Activated CD4-positive, alpha-beta T cell treated with anti-CD3 and anti-CD28 coated beads, Interleukin-2, amount 10 ng/mL, durations not matched to agents 24 days and 14 days (primary cell): ENCODE results near the gene LIMA1. TPM values are rescaled to one million over a fixed set of nuclear protein-coding genes. Genes with fewer than 3 reads are reported as not detected.
A peak's percentile ranks its signal among the peaks of the same experiment; 100 is the strongest.
"Not testable (repeated sequence)": the region's sequence is repeated elsewhere in the genome, so short reads cannot be mapped to it uniquely, and the experiment has no call there.

Source experiments
- DNase-seq: peaks from one replicate; pipeline ENCODE4 v3.0.0; 2022
- H3K27ac Mint-ChIP-seq: one replicate; pipeline ENCODE4 v1.8.0; 2022; ENCODE audit warnings: mild to moderate bottlenecking, mixed read lengths
- H3K27me3 Mint-ChIP-seq: one replicate; pipeline ENCODE4 v1.8.0; 2022; ENCODE audit warnings: mixed read lengths
- H3K36me3 Mint-ChIP-seq: one replicate; pipeline ENCODE4 v1.8.0; 2022; ENCODE audit warnings: low read depth, mild to moderate bottlenecking, mixed read lengths
- H3K4me1 Mint-ChIP-seq: one replicate; pipeline ENCODE4 v1.8.0; 2021; ENCODE audit warnings: mixed read lengths
- H3K4me3 Mint-ChIP-seq: one replicate; pipeline ENCODE4 v1.8.0; 2022; ENCODE audit warnings: mild to moderate bottlenecking, moderate library complexity, mixed read lengths
- H3K9me3 Mint-ChIP-seq: one replicate; pipeline ENCODE4 v1.8.0; 2021; ENCODE audit warnings: mixed read lengths
- intact Hi-C: fragments of 100-400 bp; cut with micrococcal nuclease; formaldehyde crosslinking; loops from one replicate; pipeline ENCODE4 v1.15.1; 2023
- total RNA-seq: library from RNA; stranded (reverse); gene quantifications from 2 replicates; pipeline ENCODE4 v1.2.3, GENCODE V29; 2022

LIMA1 gene
- total RNA-seq, 1 donor from 2014 or later, result 94.6 TPM

- Mint-ChIP-seq H3K4me3 (no peak overlapping the region), H3K27ac (no peak overlapping the region), H3K9me3 (no peaks in the 10 kb centered on the region), H3K36me3 (no peaks in the 10 kb centered on the region), H3K27me3 (no peaks in the 10 kb centered on the region), H3K4me1 (peaks cover 3% of the 10 kb centered on the region)
- intact Hi-C loops, result no loop called here
- no peak for DNase-seq
Measured at GRCh38 chr12:50231346-50231745, 52.0 kb downstream of the LIMA1 start.

DNA sequence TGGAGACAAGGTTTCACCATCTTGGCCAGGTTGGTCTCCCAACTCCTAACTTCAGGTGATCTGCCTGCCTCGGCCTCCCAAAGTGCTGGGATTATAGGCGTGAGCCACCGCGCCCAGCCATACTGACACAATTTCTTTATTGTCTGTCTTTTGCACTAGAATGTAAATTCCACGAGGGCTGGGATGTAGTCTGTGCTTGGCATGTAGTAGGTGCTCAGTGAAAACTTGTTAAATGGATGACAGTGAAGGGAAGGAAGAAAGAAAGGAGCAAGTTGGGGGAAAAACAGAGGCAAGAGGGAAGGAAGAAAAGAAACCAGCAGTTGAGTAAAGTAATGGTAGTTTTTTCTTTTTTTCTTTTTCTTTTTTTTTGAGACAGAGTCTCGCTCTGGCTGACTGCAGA lies 53.1 kb downstream of the LIMA1 start:
- no peak for DNase-seq
- H3K9me3 Mint-ChIP-seq, result no peaks in the 10 kb centered on the region
- H3K27me3 Mint-ChIP-seq, result no peaks in the 10 kb centered on the region

GRCh38 chr12:50224026-50224692 lies 59.2 kb downstream of the LIMA1 start:
- Mint-ChIP-seq H3K9me3 (no peaks in the 10 kb centered on the region), H3K4me1 (peaks cover 19% of the 10 kb centered on the region), H3K27me3 (no peaks in the 10 kb centered on the region), H3K27ac (peak overlapping the region; percentile 68), H3K36me3 (peaks cover 8% of the 10 kb centered on the region), H3K4me3 (peak overlapping the region; percentile 52)
- intact Hi-C loops, result no loop called here
- DNase-seq, result peak; percentile 70

More for the DNA sequence above, 53.1 kb downstream of the LIMA1 start:
- H3K4me1 Mint-ChIP-seq, result peaks cover 6% of the 10 kb centered on the region
- H3K27ac Mint-ChIP-seq, result no peak overlapping the region
- intact Hi-C loops, result no loop called here
- no peak overlapping the region for H3K4me3 Mint-ChIP-seq
- H3K36me3 Mint-ChIP-seq, result no peaks in the 10 kb centered on the region

DNA sequence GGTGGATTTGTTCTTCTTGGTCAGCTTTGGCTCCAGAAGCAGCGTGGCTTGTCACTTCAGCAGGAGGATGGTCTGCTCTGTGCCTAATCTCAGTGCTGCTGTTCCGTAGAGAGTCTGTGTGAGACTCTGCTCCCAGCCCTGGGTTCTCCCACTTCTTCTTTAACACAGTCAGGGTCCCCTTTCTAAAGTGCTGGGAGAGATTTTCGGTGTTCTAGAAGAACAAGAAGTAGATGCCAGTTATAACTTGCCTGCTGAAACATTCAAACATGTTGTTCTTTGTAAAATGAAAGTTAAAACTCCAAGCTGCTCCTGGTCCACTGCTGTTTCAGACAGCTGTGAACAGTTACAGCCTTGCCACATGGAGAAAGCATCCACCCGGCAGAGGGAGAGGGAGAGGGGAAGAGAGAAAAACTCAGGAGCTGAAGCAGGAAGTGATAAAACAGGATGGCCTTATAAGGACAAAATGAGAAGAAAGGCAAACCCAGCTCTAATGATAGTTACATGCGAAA lies 61.0 kb downstream of the LIMA1 start:
- no peaks in the 10 kb centered on the region for H3K9me3 Mint-ChIP-seq
- H3K27me3 Mint-ChIP-seq, result no peaks in the 10 kb centered on the region
- peaks cover 21% of the 10 kb centered on the region for H3K4me1 Mint-ChIP-seq
- DNase-seq, result peak; percentile 79
- peaks cover 16% of the 10 kb centered on the region for H3K36me3 Mint-ChIP-seq
- no peak overlapping the region for H3K27ac Mint-ChIP-seq
- no peak overlapping the region for H3K4me3 Mint-ChIP-seq
- intact Hi-C loops, result loop anchor here (1.0 kb wide), 2 partner anchors 25 to 61 kb away; partner anchors contain the start of gene LIMA1

DNA sequence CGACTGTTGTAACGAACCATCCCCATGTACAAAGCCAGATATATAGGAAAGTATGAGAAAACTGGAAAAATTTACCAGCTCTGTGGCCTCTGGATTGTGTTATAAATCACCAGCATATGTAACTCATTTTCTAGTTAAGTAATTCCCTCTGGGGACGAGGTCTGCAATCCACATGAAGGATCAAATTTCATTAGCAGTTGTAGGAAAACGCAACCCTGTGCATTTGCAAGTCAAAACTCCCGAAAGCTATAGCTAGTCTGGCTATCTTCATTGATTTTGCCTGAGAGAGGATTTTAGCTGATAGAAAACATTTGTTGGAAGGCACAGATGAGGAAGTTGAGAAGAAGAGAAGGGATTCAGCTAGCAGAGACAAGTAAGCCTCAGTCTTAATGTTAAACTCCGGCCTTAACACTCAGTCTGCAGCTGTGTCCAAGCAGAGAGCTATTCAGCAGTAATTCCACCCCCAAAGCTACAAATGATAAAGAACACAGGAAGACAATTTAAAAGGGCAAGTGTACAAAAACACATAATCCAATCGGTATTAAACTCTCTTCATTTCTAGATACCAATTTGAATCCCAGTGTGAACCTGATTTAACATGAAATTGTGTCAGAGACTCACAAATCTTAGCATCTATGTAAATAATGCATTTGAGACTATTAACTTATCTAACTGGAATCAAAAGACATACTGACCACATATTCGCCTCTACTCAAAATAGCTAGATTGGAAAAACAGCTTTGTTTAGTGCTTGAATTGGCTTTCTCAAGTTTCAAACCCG lies 61.9 kb downstream of the LIMA1 start:
- peaks cover 24% of the 10 kb centered on the region for H3K4me1 Mint-ChIP-seq
- H3K27me3 Mint-ChIP-seq, result no peaks in the 10 kb centered on the region
- H3K4me3 Mint-ChIP-seq, result no peak overlapping the region
- no peaks in the 10 kb centered on the region for H3K9me3 Mint-ChIP-seq
- intact Hi-C loops, result loop anchor here (1.0 to 2.0 kb wide), 3 partner anchors 26 to 109 kb away; partner anchors contain the start of genes COX14 and LIMA1
- peak; percentile 65 for DNase-seq
- no peak overlapping the region for H3K27ac Mint-ChIP-seq
- H3K36me3 Mint-ChIP-seq, result peaks cover 20% of the 10 kb centered on the region

DNA sequence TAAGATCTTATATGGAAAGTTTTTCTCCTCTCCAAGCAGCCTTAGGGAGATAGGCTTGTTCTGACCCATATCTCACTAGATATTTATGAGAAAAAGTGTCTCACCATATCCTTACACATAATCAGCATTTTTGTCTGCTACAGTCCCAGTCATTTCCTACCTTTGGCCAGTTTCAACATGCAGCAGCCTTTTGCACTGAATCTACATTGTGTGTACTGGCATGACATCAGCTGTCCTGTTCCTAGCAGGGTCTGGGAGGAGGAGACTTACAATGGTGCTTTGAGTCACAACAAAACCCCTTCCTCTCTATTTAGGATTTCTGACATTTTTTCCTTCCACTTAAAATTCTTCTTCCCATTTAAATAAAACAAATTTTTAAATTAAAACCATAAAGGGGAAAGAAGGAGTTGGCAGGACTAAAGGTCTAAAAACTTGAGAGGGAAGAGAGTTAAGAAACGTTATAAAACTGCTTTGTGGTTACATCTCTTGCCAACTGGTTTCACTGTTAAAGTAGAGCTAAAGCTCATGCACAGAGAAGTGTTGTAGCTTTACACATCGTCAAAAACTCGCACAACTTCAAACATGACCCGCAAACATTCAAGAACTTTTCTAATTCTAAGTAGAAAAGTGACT lies 62.8 kb downstream of the LIMA1 start:
- H3K27ac Mint-ChIP-seq, result no peak overlapping the region
- H3K27me3 Mint-ChIP-seq, result no peaks in the 10 kb centered on the region
- H3K9me3 Mint-ChIP-seq, result no peaks in the 10 kb centered on the region
- H3K36me3 Mint-ChIP-seq, result peaks cover 20% of the 10 kb centered on the region
- peak; percentile 78 for DNase-seq
- H3K4me1 Mint-ChIP-seq, result peaks cover 27% of the 10 kb centered on the region
- intact Hi-C loops, result loop anchor here (1.0 to 2.0 kb wide), 2 partner anchors 33 to 108 kb away; partner anchors contain the start of gene COX14
- H3K4me3 Mint-ChIP-seq, result no peak overlapping the region

DNA sequence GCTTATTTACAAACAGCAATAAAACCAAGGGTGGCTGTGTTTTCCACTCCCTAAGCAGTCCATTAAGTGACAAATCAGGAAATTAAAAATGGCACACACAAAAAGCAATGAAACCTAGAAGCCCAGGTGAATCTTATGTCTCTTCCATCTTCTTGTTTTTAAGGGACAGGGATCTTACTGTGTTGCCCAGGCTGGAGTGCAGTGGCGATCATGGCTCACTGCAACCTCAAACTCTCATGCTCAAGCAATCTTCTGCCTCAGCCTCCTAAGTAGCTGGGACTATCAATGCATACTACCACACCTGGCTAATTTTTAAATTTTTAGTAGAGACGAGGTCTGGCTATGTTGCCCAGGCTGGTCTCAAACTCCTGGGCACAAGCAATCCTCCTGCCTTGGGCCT lies 63.8 kb downstream of the LIMA1 start:
- peak overlapping the region; percentile 54 for H3K27ac Mint-ChIP-seq
- no peaks in the 10 kb centered on the region for H3K27me3 Mint-ChIP-seq
- no peaks in the 10 kb centered on the region for H3K9me3 Mint-ChIP-seq
- intact Hi-C loops, result no loop called here
- no peak for DNase-seq
- H3K36me3 Mint-ChIP-seq, result peaks cover 23% of the 10 kb centered on the region
- H3K4me1 Mint-ChIP-seq, result peaks cover 28% of the 10 kb centered on the region
- H3K4me3 Mint-ChIP-seq, result no peak overlapping the region

DNA sequence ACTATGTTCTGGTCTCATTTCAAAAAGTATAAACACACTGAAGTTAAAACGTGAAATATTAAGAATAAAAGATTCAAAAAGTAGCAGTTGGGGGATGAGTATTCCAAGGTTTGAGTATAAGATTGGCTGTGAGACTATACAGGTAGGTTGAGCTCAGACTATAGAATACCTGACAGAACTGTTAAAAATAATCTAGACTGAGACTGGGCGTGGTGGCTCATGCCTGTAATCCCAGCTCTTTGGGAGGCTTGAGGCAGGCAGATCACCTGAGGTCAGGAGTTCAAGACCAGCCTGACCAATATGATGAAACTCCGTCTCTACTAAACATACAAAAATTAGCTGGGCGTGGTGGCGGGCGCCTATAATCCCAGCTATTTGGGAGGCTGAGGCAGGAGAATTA lies 64.3 kb downstream of the LIMA1 start:
- H3K9me3 Mint-ChIP-seq, H3K27me3 Mint-ChIP-seq, DNase-seq, H3K27ac Mint-ChIP-seq, intact Hi-C loops: not testable (repeated sequence)
- H3K36me3 Mint-ChIP-seq, result peaks cover 23% of the 10 kb centered on the region
- H3K4me3 Mint-ChIP-seq, result peak overlapping the region; percentile 59
- peaks cover 27% of the 10 kb centered on the region for H3K4me1 Mint-ChIP-seq

DNA sequence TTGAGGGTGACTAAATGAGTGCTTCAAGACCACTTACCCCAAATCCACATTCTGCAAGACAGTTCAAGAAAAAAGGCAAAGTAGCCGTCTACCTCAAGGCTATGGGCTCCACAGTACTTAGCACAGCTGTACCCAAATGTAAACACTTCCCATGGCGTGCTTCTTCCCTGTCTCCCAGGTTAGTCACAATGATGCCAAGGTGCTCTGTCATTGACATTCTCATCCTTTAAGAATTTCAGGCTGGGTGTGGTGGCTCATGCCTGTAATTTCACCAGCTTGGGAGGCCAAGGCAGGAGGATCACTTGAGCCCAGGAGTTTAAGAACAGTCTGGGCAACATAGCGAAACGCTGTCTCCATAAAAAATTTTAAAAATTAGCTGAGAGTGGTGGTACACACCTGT lies 64.9 kb downstream of the LIMA1 start:
- peaks cover 27% of the 10 kb centered on the region for H3K36me3 Mint-ChIP-seq
- H3K27me3 Mint-ChIP-seq, result no peaks in the 10 kb centered on the region
- no peaks in the 10 kb centered on the region for H3K9me3 Mint-ChIP-seq
- H3K4me1 Mint-ChIP-seq, result peaks cover 28% of the 10 kb centered on the region
- no peak overlapping the region for H3K4me3 Mint-ChIP-seq
- no peak for DNase-seq
- H3K27ac Mint-ChIP-seq, result no peak overlapping the region
- intact Hi-C loops, result no loop called here

DNA sequence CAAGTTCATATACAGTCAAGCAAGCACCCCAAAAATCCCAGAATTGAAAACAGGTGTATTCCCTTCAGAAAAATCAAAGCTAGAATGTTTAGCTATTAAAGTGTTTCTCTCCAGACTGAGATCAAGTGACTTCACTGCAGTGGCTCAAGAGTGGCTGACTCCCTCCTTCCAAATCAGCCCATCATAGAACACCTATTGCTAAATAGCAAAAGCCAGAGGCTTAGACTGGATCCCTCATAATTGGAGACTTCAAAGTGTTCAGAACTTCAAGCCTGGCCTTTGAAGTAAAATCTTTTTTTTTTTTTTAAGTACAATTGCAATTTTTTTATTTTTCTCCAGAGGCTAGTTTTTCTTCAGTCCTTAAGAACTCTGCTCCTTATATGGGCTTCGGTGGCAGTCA lies 66.1 kb downstream of the LIMA1 start:
- Mint-ChIP-seq H3K4me3 (peak overlapping the region; percentile 24), H3K27me3 (no peaks in the 10 kb centered on the region), H3K9me3 (no peaks in the 10 kb centered on the region), H3K4me1 (peaks cover 34% of the 10 kb centered on the region), H3K27ac (peak overlapping the region; percentile 45), H3K36me3 (peaks cover 33% of the 10 kb centered on the region)
- DNase-seq, result no peak
- intact Hi-C loops, result no loop called here

GRCh38 chr12:50215033-50215432 lies 68.3 kb downstream of the LIMA1 start:
- intact Hi-C loops, result no loop called here
- Mint-ChIP-seq H3K4me1 (peaks cover 44% of the 10 kb centered on the region), H3K4me3 (peak overlapping the region; percentile 31), H3K27ac (peak overlapping the region; percentile 41), H3K27me3 (no peaks in the 10 kb centered on the region), H3K36me3 (peaks cover 39% of the 10 kb centered on the region), H3K9me3 (no peaks in the 10 kb centered on the region)
- no peak for DNase-seq

GRCh38 chr12:50214018-50214417 lies 69.3 kb downstream of the LIMA1 start:
- H3K36me3 Mint-ChIP-seq, result peaks cover 33% of the 10 kb centered on the region
- no peak for DNase-seq
- H3K9me3 Mint-ChIP-seq, result no peaks in the 10 kb centered on the region
- H3K4me1 Mint-ChIP-seq, result peaks cover 40% of the 10 kb centered on the region
- H3K27me3 Mint-ChIP-seq, result no peaks in the 10 kb centered on the region
- H3K4me3 Mint-ChIP-seq, result no peak overlapping the region
- intact Hi-C loops, result no loop called here
- H3K27ac Mint-ChIP-seq, result no peak overlapping the region

DNA sequence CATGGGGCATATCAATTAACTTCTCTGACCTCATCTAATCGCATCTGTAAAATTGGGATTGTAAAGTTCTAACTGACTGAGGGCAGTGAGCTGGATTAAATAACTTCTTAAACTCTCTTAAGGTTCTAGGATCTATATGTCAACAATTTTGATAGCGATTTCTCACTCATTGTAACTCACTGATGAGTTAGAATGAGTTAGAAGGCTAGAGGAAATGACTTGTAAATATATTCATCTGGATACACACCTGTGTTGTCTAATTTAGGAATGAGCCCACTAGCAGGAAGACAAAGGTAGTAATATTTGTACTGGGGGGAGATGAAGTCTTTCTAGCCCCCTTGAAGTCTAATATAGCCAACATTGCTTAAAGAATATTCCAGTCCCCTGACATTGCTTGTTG lies 69.9 kb downstream of the LIMA1 start:
- intact Hi-C loops, result no loop called here
- Mint-ChIP-seq H3K9me3 (no peaks in the 10 kb centered on the region), H3K36me3 (peaks cover 32% of the 10 kb centered on the region), H3K4me3 (no peak overlapping the region), H3K27me3 (no peaks in the 10 kb centered on the region), H3K4me1 (peaks cover 40% of the 10 kb centered on the region), H3K27ac (peak overlapping the region; percentile 19)
- no peak for DNase-seq

- DNase-seq, result no peak
- Mint-ChIP-seq H3K27ac (peak overlapping the region; percentile 83), H3K4me3 (peak overlapping the region; percentile 56), H3K27me3 (no peaks in the 10 kb centered on the region), H3K36me3 (peaks cover 25% of the 10 kb centered on the region), H3K4me1 (peaks cover 36% of the 10 kb centered on the region), H3K9me3 (no peaks in the 10 kb centered on the region)
- intact Hi-C loops, result no loop called here
Measured at GRCh38 chr12:50212071-50212467, 71.3 kb downstream of the LIMA1 start.
